ENCODE measurements around the gene RHOU.

RHOU gene

GRCh38 chr1:228695015-228695955 is 40.0 kb upstream of the RHOU start:
- intact Hi-C loops (cut with DNase I; ENCODE audit: low total_unique reads), result no loop called here
- H3K27me3 ChIP-seq, result no peaks in the 10 kb centered on the region
- DNase-seq, result no peak
- no peaks in the 10 kb centered on the region for H3K36me3 ChIP-seq
- H3K4me3 ChIP-seq, result no peak overlapping the region
- H3K4me1 ChIP-seq, result peaks cover 0 to 4% (median 0%) of the 10 kb centered on the region in 4 donors
- H3K27ac ChIP-seq, result no peak overlapping the region
- H3K9me3 ChIP-seq, result no peaks in the 10 kb centered on the region
- no peak for TF ChIP-seq CTCF (IDR thresholded peaks at IDR 0.05)

GRCh38 chr1:228697207-228698016 is 37.9 kb upstream of the RHOU start:
- no peak overlapping the region for H3K4me3 ChIP-seq
- peak; percentile 83 to 91 for DNase-seq
- no peak overlapping the region for H3K27ac ChIP-seq
- H3K9me3 ChIP-seq, result peaks cover 0 to 4% (median 0%) of the 10 kb centered on the region in 3 donors
- H3K27me3 ChIP-seq, result no peaks in the 10 kb centered on the region
- no peak for TF ChIP-seq CTCF (IDR thresholded peaks at IDR 0.05)
- intact Hi-C loops (cut with DNase I; ENCODE audit: low total_unique reads), result no loop called here
- peaks cover 0 to 4% (median 0%) of the 10 kb centered on the region in 4 donors for H3K4me1 ChIP-seq
- H3K36me3 ChIP-seq, result no peaks in the 10 kb centered on the region

- intact Hi-C loops (cut with DNase I; ENCODE audit: low total_unique reads), result no loop called here
- Histone ChIP-seq H3K9me3 (peaks cover 0 to 4% (median 0%) of the 10 kb centered on the region in 3 donors), H3K4me1 (peaks cover 0 to 4% (median 0%) of the 10 kb centered on the region in 4 donors), H3K27me3 (peaks cover 0 to 2% of the 10 kb centered on the region in 2 donors), H3K27ac (no peak overlapping the region), H3K36me3 (no peaks in the 10 kb centered on the region), H3K4me3 (no peak overlapping the region)
- DNase-seq, result no peak
- no peak for TF ChIP-seq CTCF (IDR thresholded peaks at IDR 0.05)
Measured at GRCh38 chr1:228698017-228698329, 37.3 kb upstream of the RHOU start.

GRCh38 chr1:228702433-228702832 is 32.8 kb upstream of the RHOU start:
- TF ChIP-seq CTCF (IDR thresholded peaks at IDR 0.05), result no peak
- H3K9me3 ChIP-seq, result peaks cover 0 to 4% (median 0%) of the 10 kb centered on the region in 3 donors
- H3K4me3 ChIP-seq, result no peak overlapping the region
- intact Hi-C loops (cut with DNase I; ENCODE audit: low total_unique reads), result no loop called here
- no peaks in the 10 kb centered on the region for H3K36me3 ChIP-seq
- H3K27ac ChIP-seq, result no peak overlapping the region
- H3K4me1 ChIP-seq, result peaks cover 0 to 3% (median 0%) of the 10 kb centered on the region in 4 donors
- no peak for DNase-seq
- H3K27me3 ChIP-seq, result peaks cover 0 to 2% of the 10 kb centered on the region in 2 donors

GRCh38 chr1:228706305-228706704 is 29.0 kb upstream of the RHOU start:
- Histone ChIP-seq H3K4me1 (no peaks in the 10 kb centered on the region), H3K27ac (no peak overlapping the region), H3K36me3 (no peaks in the 10 kb centered on the region), H3K4me3 (no peak overlapping the region), H3K9me3 (peaks cover 0 to 4% (median 0%) of the 10 kb centered on the region in 3 donors), H3K27me3 (peaks cover 0 to 2% of the 10 kb centered on the region in 2 donors)
- no peak for DNase-seq
- intact Hi-C loops (cut with DNase I; ENCODE audit: low total_unique reads), result no loop called here
- TF ChIP-seq CTCF (IDR thresholded peaks at IDR 0.05), result no peak

All from tibial artery (tissue), 4 donors.